Measurements from ENCODE around the gene PLA2G3.

PLA2G3 gene

DNA sequence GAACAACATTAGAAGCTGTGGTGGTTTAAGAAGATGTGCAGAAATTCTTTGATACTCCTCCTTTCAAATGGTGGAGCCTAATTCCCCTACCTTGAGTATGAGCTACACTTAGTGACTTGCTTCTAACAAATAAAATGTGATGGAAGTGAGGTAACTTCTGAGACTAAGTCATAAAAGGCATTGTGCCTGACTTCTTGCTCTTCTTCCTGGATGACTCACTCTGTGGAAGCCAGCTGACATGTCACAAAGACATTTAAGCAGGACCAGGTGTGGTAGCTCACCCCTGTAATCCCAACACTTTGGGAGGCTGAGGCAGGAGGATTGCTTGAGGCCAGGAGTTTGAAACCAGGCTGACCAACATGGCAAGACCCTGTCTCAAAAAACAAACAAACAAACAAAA, 3.9 kb upstream of the PLA2G3 start:
- DNase-seq (ENCODE audit: low read depth), result no peak

DNA sequence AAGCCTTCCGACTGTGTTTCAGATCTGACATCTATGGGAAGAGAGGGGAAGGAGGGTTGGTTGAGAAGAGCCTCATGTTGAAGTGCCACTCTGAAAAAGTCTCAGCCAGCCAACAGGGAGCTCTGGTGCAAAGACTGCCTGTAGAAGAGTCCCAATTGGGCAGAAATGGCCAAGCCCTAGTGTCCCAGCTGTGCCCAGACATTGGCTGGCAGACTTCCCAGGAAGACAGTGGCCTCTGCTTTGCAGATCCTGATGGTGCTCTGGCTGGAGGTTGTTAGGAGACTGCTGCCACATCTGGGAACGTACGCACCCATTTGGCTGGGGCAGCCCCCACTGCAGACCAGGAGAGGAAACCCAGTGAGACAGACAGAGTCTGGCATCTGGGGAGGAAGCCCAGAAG, 3.2 kb upstream of the PLA2G3 start:
- DNase-seq (ENCODE audit: low read depth), result no peak

DNA sequence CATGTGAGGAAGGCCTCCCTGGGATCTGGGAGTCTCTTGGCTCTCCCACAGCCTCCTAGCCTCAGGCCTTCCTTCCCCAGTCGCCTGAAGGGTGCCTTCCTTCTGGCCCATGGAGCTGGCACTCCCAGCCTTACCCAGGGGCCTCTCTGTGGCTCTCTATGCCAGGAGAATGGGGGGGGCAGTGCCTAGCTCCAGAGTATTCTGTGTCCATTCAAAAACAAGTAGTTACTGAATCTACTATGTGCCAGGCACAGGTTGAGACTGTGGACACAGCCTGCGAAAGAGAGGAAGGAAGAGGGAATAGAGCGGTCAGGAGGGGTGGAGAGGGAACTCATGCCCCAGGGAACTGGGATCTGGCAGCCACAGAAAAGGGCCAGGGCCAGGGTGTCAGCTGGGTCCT, 2.7 kb upstream of the PLA2G3 start:
- DNase-seq (ENCODE audit: low read depth), result no peak

DNA sequence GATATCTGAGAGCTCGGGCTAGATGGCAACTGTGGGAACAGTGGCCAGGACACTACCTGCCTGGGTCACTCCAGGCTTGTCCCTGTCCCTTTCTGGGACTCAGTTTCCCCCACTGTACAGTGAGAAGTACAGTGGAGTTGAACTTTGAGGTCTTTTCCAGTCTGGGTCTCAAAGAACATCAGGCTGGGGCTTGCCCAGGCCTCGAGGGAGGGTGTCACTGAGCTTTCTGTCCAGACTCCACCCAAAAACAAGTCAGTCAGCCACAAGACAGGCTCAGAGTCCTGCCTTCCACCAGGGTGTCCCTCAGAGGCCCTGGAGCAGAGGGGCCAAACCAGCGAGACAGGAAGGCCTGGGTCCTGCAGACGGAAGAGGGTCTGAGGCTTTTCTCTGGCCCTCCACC, 2.0 kb upstream of the PLA2G3 start:
- no peak for DNase-seq (ENCODE audit: low read depth)

DNA sequence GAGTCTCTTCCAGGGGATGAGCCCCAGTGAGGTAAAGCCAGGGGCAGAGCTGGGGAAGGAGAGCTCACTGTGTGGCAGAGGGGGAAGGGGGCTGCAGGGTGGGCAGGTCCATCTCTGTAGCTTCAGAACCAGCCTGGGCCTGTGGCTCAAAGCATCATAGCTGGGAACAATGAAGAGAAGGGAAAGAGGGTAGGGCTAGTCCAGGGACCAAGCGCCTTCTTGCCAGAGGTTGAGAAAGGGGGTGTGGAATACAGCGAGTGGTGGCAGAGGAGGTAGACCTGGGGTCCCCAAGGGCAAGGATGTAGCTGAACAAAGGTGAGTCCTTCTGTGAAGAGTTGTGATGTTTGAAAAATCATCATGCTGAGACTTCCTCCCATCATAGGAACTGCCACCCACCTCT, 1.2 kb upstream of the PLA2G3 start:
- DNase-seq (ENCODE audit: low read depth), result no peak

DNA sequence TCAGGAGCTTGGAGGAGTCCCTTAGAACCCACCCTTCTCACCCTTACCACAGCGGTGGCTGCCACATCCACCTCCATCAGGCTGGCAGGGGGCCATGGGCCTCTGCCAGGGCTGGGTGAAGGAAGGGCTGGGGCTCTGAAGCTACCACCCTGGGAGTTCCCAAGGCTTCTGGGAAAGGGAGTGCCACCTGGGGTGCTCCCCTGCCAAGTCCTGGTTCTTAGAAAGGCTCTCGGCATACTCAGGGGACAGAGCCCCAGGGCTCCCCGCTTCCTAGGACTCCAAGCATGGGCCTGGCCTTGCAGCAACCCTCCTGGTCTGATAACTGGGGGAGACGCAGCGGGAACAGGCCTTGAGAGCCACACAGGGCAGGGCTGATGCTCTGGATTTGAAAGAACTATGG, 438 bp upstream of the PLA2G3 start:
- no peak for DNase-seq (ENCODE audit: low read depth)

DNA sequence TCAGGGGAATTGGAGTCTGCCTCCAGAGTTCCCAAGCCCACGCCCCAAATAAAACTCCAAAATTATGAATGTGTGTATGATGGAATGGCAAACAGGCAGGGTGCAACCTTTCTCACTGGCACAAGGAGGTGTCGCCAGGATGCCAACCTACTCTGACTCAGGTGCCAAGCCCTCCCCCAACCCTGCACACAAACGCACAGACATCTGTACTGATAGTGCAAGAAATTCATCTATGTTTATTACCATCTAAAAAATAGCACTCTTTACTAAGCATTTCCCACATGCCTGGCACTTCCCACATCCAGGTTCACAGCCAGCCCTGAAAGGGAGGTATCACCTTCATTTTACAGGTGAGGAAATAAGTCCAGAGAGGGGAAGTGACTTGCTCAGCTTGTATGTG, 1.2 kb downstream of the PLA2G3 start:
- DNase-seq (ENCODE audit: low read depth), result no peak

DNA sequence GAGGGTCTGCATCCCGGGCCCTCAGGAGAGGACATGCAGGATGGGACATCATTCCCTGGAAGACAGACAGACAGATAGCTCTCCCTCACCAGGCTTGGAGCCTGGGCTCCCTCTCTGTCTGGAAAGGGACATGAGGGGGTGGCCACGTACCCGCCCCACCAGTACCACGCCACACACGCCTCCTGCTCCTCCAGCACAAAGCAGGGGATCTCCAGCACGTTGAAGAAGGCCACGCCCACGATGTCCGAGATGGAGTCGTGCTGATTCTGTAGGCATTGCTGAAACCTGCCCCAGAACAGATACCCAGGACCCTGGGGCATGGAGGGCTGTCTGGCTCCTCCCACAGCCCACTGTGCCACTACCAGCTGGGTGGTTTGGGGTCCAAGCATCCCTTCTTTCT, 2.2 kb downstream of the PLA2G3 start:
- DNase-seq (ENCODE audit: low read depth), result no peak

DNA sequence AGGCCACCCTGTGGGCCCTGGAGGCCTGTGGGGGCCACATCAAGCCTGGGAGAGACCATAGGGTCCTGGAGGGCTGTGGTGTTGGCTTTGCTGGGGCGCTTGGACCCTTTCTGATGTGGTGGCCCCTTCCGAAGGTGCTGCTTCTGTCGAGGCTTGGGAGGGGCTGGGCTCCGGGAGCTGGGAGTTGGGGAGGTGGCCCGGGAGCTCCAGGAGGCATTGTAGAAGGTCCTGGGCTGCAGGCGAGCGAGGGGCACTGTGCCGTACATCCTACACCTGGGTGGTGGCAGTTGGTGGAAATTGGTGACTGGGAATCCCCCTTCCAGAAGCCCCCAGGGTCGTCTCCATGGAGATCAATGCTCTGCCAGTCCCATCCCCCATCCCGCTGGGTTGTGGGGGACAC, 2.6 kb downstream of the PLA2G3 start:
- no peak for DNase-seq (ENCODE audit: low read depth)

DNA sequence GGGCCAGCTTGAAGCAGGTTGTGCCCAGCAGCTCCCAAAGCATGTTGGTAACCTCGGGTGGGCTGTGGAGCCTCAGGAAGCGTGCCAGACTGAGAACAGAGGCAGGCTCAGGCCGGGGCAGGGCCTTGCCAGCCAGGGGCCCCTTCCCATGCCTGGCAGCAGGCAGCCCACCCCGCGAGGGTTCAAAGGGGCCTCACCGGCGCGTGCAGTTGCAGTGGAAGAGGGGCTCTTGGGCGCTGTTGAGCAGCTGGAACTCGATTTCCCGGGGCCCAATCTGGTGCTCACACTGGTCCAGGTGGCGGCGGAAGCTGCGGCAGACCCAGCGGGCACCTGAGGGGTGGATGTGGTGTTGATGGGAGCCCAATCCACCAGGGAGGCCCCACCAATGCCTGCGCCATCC, 3.6 kb downstream of the PLA2G3 start:
- DNase-seq (ENCODE audit: low read depth), result no peak

DNA sequence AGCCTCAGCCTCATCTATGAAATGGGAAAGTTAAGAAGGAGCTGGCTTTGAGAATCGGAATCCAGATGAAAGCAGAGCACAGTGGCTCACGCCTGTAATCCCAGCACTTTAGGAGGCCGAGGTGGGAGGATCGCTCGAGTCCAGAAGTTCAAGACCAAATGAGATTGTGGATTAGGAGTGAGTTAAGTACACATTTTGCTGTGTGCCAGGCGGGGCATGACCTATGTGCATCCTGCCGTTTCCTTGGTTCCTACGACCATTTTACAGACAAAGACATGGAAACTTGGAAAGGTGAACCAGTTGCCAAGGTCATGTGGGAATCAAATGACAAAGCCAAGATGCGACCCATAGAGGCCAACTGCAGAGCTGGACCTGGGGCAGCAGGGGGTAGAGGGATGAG, 4.2 kb downstream of the PLA2G3 start:
- DNase-seq (ENCODE audit: low read depth), result no peak

DNA sequence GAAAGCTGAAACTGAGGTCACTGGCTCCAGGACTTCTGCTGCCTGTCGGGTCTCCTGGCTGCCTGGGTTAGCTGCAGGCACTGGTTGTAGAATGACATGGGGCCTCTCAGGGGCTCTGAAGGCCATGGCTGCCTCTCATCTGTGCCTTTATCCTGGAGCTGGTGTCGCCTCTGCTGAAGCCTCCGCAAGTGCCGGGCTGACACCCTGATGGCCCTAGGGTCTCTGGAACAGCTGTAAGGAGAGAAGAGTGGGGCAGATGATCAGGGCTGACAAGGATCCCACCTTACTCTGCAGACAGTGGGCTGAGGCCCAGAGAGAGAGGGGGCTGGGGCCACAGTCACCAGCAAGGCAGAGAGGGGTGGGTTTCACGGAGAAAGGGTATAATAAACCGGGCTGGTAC, 4.6 kb downstream of the PLA2G3 start:
- DNase-seq (ENCODE audit: low read depth), result no peak

DNA sequence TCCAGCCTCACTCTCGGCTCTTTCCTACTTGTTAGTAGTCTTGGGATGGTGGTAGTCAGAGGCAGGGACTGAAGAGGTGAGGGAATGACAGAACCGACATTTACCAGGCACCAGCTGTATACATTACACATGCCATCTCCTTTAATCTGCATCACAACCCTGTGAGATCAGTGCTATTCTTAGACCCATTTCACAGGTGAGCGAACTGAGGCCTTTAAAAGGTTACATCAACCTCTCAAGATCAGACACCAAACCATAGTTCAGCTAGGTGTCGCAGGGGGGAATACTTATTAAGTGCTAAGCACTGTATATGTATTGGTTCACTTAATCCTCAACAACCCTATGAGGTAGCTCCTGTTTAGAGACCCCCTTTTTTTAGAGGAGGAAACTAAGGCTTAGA, 5.6 kb downstream of the PLA2G3 start:
- no peak for DNase-seq (ENCODE audit: low read depth)

DNA sequence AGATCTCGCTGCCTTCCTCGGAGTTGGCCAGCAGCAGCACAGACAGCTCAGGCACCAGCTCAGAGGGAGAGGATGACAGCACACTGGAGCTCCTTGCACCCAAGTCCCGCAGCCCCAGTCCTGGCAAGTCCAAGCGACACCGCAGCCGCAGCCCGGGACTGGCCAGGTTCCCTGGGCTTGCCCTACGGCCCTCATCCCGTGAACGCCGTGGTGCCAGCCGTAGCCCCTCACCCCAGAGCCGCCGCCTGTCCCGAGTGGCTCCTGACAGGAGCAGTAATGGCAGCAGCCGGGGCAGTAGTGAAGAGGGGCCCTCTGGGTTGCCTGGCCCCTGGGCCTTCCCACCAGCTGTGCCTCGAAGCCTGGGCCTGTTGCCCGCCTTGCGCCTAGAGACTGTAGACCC, 6.4 kb downstream of the PLA2G3 start:
- DNase-seq (ENCODE audit: low read depth), result no peak

DNA sequence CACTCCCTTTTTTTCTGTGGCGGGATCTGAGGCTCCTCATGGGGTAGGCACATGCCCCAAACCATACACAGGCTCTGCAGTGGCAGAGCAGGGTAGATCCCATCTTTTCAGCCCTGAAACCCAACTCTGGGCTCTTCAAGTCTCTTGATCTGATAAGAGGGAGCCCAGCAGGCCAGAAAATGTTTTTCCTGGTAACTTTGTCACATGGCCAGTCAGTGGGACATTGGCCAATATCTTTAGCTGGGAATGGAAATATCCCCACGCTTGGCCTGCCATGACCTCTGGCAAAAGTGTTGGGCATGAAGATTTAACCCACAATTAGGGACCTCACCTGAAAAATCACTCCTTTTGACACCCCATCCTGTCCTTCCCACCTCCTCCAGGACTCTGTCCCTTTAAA, 9.4 kb downstream of the PLA2G3 start:
- DNase-seq (ENCODE audit: low read depth), result no peak

DNA sequence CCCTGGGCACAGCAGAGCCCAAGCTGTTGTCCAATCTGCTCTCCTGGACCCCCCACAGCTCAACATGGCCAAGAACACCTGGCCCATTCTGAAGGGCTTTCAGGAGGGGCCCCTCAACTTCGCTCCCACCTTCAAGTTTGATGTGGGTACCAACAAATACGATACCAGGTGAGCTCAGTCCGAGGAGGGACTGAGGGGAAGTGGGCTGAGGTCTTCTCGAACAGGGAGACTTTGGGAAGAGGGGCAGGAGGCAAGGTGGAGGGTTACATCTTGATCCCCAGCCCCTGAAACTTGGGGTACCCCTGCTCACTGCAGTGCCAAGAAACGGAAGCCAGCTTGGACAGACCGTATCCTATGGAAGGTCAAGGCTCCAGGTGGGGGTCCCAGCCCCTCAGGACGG, 12.2 kb downstream of the PLA2G3 start:
- DNase-seq (ENCODE audit: low read depth), result no peak

DNA sequence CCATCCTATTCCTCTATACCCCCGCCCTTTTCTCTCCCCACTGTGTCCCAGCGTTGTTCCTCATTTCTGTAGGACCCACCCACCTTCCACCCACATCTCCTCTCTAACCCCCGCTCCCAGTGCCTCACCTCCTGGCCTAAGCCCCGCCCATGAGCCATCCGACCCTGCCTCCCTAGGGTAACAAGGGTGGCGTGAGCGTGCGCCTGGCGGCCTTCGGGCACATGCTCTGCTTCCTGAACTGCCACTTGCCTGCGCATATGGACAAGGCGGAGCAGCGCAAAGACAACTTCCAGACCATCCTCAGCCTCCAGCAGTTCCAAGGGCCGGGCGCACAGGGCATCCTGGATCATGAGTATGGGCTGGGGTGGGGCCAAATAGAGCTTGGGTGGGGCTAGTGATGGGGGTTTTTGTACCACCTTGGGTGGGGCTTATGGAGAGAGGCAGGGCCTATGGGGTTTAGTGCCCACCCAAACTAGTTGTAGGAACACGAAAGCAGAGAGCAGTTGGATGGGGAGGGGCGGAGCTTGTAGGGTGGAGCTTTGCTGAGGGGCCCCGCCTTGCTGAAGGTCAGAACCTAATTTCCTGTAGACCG, 13.0 kb downstream of the PLA2G3 start:
- no peak for DNase-seq (ENCODE audit: low read depth)

DNA sequence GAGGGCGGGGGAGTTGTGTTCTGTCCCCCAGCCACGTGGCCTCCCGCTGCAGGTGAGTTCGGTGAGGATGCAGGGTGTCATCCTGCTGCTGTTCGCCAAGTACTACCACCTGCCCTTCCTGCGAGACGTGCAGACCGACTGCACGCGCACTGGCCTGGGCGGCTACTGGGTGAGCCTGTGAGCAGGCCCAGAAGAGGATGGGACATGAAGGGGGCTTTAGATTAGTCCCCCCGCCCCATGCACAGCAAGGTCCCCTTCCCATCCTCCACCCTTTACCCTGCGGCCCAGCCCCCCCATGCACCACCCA, 13.5 kb downstream of the PLA2G3 start:
- DNase-seq (ENCODE audit: low read depth), result no peak

DNA sequence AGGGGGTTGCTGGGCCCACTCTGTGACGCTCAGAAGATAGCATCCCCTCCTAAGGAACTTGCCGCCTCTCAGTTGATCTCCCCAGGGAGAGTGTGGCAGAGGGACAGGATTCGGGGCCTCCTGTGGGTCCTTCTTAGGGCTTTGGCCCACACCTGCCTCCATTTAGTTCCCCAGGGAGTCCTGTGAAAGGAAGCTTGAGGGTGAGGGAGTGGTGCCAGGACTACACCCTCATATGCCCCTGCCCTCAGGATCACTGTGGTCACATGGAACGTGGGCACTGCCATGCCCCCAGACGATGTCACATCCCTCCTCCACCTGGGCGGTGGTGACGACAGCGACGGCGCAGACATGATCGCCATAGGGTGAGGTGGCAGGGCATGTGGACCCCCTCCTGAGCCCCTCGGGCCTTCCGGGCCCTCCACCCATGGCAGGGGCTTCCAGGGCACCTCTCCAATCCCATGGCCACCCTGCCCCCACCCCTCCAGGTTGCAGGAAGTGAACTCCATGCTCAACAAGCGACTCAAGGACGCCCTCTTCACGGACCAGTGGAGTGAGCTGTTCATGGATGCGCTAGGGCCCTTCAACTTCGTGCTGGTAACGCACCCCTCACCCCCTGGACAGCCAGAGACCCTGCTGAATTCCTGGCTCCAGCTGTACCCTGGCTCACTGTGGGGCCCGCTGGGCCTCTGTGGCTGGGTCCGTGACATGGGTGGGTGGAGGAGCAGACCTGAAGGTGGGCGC, 14.0 kb downstream of the PLA2G3 start:
- DNase-seq (ENCODE audit: low read depth), result no peak

DNA sequence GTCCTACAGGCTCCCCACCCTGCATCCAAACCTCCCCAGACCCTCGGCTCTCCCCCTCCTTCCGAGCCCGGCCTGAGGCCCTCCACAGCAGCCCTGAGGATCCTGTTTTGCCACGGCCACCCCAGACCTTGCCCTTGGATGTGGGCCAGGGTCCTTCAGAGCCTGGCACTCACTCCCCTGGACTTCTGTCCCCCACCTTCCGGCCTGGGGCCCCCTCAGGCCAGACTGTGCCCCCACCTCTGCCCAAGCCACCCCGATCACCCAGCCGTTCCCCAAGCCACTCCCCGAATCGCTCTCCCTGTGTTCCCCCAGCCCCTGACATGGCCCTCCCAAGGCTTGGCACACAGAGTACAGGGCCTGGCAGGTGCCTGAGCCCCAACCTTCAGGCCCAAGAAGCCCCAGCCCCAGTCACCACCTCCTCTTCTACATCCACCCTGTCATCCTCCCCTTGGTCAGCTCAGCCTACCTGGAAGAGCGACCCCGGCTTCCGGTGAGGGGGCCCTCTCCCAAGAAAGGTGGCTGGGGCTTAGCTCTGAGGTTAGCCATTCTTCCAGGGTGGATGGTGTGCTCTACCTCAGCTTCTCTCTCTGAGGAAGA, 14.7 kb downstream of the PLA2G3 start:
- DNase-seq (ENCODE audit: low read depth), result no peak

DNA sequence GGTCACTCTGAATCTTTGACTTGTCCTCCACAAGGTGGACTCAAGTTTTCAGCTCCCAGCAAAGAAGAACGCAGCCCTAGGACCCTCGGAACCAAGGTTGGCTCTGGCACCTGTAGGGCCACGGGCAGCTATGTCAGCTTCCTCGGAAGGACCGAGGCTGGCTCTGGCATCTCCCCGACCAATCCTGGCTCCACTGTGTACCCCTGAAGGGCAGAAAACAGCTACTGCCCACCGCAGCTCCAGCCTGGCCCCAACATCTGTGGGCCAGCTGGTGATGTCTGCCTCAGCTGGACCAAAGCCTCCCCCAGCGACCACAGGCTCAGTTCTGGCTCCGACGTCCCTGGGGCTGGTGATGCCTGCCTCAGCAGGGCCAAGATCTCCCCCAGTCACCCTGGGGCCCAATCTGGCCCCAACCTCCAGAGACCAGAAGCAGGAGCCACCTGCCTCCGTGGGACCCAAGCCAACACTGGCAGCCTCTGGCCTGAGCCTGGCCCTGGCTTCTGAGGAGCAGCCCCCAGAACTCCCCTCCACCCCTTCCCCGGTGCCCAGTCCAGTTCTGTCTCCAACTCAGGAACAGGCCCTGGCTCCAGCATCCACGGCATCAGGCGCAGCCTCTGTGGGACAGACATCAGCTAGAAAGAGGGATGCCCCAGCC, 15.4 kb downstream of the PLA2G3 start:
- no peak for DNase-seq (ENCODE audit: low read depth)

DNA sequence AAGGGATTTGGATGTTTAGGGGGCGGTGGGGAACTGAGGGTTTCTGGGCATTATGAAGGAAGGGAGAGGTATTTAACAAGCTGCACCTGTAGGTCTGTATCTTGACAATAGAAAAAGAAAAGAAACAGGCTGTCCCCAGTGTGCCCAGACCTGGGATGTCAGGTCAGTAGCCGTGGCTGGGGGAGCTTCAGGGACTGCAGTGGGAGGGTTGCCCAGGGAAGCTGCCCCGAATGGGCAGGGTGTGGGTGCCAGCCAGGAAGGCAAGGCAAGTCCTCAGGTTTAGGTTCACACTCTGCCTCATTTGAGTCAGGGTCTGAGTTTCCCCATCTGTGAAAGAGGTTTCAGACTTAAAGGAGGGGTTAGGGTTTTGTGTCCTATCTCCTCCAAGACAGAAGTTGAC, 16.0 kb downstream of the PLA2G3 start:
- no peak for DNase-seq (ENCODE audit: low read depth)

DNA sequence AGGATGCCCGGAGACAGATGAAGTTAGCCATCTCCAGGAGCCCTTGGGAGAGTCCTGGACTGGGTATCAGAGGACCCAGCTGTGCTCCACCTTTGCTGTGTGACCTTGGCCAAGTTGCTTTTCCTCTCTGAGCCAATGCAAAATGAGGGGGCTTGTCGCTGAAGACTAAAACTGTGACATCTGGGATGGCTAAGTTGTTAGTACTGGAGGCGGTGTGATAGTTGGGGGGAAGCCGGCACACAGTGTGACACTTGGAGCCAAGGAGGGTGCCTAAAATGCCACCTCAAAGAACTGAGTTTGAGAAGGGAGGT, 17.1 kb downstream of the PLA2G3 start:
- no peak for DNase-seq (ENCODE audit: low read depth)
